ENCODE results near the gene HLA-C.
"Not testable (repeated sequence)": the region's sequence is repeated elsewhere in the genome, so short reads cannot be mapped to it uniquely, and the experiment has no call there.

Gene HLA-C

DNA sequence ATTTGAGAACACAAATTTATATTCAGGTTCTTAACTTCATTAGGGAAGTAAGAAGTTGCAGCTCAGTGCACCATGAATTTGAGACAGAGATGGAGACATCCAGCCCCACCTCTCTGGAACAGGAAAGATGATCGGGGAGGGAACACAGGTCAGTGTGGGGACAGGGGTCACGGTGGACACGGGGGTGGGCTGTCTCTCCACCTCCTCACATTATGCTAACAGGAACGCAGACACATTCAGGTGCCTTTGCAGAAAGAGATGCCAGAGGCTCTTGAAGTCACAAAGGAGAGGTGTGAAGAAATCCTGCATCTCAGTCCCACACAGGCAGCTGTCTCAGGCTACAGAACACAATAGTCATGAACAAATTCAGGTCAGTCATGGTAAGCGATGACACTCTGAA lies 3.1 kb downstream of the HLA-C start:
- no peak for DNase-seq

DNA sequence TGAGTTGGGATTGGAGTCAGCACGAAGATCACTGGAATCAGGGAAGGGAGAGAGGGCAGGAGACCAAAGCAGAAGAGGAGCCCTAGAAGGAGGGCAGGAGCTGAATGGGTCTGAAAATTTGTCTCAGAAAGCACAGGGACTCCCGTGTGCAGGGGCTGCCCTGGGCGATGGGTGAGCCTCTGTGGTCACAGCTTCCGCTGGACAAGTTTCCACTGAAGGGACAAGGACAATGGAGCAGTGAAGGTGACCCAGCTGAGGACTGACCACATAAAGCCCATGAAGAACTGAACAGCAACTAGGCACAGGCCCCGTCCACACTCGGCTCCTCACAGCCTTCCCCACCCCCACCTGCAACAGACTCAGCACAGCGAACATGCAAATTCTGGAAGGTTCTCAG lies 3.5 kb downstream of the HLA-C start:
- DNase-seq = no peak

DNA sequence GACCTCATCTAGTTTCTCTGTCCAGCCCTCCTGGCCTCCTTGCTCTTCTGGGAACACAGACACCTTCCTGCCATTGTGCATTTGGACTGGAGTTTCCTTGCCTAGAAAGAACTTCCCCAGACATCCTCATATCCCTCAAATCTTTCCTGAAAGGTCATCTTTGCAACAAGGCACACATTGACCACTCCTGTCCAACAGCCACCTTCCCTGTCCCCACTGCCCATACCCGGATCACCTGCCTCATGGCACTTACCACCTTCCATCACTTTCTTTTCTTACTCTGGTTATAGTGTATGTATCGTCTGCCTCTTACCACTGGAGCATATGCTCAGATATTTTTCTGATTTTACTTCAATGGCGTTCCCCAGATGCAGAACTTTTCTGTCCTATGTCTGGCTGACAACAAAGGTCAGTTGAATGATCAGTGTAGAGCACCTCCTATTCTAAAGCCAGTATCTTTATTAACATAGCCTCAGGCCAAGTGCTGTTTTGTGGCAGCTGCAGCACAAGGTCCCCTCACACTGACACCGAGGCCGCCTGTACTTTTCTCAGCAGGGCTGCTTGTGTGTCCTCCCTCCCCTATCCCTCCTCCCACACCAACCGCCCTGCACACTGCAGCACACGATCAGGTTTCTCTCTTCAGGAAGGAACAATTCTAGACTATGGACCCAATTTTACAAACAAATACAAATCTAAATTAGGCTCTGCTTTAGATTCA lies 4.1 kb downstream of the HLA-C start:
- DNase-seq = no peak

DNA sequence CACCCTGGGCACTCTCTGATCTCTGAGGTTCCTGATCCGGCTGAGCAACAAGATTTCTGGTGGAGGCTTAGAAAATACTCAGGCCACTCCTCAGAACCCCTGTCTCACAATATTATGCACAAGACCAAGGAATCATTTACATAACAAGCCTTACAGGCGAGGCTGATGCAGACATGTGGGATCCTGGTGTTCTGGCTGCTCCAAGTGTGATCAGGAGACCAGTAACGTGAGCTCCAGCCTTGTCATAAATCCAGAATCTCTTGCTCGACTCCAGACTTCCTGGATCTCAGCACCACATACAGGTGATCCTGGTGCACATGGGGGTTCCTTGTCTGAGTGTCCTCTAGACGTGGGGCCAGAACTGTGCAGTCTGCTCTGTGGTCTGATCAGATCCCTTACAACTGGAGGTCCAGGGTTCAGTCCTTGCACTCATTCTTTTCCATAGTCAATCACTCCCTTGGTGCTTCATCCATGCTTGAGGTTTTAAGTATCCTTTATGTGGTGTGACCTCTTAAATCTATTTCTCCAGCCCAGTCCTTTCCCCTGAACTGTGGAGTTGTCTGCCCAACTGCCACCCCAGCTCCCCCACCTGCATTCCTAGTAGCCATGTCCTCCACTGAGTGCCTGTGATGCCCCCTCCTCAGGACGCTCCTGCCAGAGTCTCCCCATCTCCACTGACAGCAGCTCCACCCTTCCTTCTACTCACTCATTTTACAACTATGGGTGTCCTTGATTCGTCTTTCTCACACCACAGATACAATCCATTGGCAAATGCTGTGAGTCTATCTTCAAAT lies 5.1 kb downstream of the HLA-C start:
- no peak for DNase-seq

DNA sequence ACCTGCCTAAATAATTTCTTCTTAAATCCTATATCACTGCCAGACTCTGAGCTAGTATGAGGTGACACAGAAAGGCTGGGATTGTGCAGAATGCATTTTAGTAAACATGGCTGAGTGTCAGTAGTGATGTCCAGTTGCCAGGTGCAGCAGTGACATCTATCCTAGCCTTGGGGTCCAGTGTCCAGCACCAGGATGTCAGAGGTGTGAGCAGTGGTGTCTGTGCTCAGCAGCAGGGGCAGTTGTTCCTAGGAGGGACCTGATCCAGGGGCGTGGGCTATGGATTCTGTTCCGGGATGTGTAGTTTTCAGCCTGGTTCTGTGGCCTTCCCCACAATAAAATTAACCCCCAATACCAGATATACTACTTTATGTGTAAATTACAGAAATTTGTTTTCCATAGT lies 6.0 kb downstream of the HLA-C start:
- DNase-seq = no peak

DNA sequence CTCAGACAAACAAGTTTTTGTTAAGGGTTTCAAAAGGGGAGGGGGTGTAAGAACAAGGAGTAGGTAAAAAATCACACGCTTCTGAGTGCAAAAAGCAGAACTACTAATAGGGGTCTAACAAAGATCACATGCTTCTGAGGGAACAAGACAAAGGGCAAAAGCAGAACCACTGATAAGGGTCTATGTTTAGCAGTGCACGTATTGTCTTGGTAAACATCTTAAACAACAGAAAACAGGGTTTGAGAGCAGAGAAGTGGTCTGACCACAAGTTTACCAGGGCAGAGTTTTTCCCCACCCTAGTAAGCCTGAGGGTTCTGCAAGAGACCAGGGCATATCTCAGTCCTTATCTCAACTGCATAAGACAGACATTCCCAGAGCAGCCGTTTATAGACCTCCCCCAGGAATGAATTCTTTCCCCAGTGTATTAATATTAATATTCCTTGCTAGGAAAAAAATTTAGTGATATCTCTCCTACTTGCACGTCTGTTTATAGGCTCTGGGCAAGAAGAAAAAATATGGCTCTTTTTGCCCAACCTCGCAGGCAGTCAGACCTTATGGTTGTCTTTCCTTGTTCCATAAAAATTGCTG lies 8.5 kb downstream of the HLA-C start:
- not testable (repeated sequence) for DNase-seq

DNA sequence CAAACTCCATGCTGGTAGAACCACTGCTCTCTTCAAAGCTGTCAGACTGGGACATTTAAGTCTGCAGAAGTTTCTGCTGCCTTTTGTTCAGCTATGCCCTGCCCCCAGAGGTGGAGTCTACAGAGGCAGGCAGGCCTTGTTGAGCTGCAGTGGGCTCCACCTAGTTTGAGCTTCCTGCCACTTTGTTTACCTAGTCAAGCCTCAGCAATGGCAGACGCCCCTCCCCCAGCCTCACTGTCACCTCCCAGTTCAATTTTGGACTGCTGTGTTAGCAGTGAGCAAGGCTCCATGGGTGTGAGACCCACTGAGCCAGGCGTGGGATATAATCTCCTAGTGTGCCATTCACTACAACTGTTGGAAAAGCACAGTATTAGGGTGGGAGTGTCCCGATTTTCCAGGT lies 11.9 kb downstream of the HLA-C start:
- not testable (repeated sequence) for DNase-seq

DNA sequence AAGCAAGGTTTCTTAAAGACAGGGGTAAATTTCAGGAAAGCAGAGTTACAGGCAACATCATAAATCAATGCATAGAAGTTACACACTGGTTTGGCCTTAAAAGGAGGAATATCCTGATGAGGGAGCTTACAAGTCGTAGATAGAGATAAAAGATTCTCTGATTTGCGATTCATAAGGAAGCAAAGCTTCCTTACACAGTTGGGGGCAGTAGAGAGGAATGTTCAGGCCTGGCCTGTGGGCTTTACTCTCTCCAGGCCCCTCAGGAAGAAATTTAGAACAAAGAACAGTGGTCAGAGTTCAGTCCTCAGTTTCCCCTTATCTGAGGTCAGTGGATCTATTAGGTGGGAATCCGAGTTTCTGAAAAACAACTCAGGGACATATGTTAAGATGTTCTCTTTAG lies 19.3 kb downstream of the HLA-C start:
- DNase-seq = no peak

DNA sequence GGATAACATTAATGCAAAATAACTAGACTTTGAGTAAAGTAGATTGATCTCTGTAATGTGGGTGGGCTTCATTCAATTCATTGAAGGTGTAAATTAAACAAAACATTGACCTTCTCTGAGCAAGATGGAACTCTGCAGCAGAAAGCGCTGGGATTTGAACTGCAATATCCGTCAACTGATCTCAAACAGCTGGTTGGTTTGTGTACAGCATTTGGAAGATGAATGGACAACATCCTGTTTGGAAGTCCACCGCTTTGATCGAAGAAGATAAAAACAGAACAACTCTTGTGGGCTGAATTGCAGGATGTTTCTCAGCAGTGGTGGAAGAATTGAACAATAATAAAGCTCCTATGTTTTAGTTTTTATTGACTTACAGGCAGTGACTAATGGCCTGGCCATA lies 20.6 kb downstream of the HLA-C start:
- no peak for DNase-seq

DNA sequence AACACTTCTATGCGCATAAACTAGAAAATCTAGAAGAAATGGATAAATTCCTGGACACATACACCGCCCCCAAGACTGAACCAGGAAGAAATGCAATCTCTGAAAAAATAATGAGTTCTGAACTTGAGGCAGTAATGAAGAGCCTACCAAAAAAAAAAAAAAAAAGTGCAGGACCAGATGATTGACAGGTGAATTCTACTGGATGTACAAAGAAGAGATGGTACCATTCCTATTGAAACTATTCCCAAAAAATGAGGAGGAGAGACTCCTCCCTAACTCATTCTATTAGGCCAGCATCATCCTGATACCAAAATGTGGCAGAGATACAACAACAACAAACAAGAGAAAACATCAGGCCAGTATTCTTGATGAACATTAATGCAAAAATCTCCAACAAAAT lies 22.7 kb downstream of the HLA-C start:
- no peak for DNase-seq

DNA sequence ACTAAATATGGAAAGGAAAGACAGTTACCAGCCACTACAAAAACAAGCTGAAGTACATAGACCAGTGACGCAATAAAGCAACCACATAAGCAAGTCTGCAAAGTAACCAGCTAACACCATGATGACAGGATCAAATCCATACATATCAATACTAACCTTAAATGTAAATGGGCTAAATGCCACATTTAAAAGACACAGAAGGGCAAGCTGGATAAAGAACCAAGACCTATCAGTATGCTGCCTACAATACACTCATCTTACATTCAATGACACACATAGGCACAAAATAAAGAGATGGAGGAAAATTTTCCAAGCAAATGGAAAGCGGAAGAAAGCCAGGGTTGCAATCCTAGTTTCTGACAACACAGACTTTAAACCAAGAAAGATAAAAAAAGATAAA lies 24.1 kb downstream of the HLA-C start:
- no peak for DNase-seq

DNA sequence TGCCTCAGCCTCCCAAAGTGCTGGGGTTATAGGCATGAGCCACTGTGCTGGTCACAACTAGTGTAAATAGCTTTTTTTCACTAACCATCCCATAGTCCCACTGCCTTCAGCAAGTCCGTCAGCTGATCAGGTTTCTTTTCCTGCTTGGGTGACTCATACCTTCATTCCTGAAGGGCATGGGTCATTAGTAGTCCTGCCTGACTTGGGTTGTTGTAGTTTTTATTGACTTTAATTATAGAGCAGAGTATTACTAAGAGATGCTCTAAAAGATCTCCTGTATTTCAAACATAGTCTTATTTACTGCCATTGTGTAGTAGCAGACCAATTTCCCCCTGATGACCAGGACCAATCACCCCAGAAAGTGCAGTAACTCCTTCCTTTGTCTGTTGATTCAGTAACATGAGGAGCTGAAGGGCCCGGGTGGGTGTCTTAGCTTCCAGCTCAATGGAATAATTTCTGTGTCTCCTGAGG lies 25.8 kb downstream of the HLA-C start:
- DNase-seq = no peak

DNA sequence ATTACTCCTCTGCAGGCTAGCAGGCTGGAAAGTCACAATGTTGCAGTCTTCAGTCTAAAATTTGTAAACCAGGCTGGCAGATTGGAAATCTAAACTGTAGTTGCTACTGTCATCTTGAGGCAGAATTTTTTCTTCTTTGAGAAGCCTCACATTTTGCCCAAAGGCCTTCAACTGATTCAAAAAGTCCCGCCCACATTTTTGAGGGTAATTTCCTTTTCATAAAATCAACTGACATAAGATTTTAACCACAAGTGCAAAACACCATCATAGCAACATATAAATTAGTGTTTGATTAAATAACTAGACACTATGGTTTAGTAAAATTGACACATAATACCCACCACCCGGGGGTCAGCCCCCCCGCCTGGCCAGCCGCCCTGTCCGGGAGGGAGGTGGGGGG lies 28.4 kb downstream of the HLA-C start:
- no peak for DNase-seq

DNA sequence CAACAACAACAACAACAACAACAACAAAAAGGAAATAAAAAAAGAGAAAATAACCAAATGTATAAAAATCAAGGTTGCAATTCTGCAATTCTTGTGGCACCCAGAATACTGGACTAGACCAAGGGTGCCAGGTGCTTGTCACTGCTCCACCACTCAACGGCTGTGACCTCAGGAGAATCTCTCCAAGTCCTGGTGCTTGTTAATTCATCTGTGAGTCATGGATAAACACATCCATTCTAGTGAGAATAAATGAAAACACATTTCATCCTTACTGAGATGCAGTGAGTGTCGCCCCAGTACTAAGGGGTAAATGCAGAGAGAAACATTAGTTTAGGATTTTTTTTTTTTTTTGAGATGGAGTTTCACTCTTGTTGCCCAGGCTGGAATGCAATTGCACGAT lies 32.0 kb downstream of the HLA-C start:
- no peak for DNase-seq

DNA sequence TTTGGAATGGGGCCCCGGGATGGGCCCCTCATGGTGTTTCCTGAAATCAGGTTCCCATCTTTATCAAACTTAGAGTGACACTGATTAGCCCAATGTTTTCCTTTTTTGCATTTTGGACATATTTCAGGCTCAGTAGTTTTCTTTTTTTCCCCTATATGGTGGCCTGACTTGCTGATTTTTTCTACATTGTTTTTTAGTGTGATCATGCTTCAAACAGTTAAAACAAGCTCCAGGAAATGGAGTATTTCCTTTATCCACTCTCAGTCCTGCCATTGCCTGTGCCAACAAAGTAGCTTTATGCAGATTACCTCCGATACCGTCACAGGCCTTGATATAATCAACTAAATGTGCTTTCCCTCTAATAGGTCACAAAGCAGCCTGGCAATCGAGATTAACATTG lies 37.8 kb downstream of the HLA-C start:
- DNase-seq = not testable (repeated sequence)

DNA sequence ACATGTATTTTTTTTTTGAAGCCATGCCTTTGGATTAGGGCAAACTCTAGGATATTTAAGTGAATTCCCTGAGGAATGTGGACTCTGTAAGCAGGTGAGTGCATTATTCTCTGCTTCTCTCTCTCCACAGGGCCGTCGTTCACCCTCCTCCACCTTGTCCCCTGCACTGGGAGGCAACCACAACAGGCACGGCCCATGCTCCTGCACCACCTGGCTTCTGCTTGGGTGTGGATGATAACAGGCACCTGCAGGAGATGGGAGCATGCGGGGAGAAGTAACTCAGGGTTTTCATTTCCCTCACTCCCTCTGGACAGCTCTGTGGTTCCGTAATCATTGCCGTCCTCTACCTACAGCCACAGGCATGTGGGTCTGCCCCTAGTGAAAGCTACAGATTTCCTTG lies 43.4 kb downstream of the HLA-C start:
- no peak for DNase-seq

DNA sequence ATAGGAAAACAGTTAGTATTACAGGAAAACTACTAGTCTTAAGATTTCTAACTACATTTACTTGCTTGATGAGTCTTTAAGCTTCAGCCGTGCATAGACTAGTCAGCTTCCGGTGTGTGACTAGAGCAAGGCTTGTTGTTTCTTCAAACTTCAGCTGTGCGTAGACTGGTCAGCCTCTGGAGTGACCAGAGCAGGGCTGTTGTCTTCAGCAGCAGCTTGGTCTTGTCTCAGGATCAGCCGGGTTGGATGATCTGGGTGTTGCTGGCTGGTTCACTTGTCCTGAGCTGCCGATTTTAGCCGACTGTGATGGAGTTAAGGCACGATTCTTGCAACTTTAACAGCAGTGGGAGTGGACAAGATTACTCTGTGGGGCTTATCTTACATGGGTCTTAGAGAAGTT lies 44.7 kb downstream of the HLA-C start:
- DNase-seq = no peak

DNA sequence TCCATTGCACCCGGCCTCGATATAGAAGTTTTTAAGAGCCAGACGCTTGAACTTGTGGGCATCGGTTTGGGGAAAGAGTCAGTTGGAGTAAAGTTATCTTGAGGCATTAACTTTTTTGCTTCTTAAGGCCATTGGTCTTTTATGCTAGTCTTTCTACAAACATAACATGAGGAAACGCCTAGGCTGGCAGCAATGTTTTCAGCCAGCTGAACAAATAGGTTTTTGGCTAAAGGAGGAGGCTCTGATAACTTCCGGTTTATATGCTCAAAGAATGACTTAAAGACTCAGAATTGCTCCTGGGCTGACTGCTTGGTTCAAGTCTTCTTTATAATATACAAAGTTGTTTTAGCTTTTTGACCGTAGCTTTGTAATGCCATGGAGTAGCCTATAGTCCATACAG lies 46.2 kb downstream of the HLA-C start:
- DNase-seq = no peak

DNA sequence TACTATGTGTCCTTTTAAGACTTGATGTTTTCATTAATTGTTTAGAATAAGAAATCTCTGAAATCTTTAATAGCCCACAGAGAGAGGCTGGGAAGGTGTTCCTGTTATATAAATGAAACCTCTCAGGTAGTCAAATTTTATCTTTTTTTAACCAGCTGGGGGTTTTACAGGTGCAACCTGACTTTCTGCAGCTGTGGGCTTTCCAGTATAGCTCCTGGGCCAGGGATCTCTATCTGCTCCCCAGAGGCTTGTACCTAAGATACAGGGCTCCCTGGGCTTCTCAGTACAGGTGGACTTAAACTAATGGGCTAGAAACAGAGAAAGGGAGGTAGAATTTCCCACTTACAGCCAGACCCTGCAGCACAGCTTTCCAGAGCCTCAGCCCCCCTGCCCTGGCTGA lies 49.4 kb downstream of the HLA-C start:
- no peak for DNase-seq
